Cardiac septum (tissue), 1 donor: ENCODE data around the gene DPH2. TPM values are rescaled to one million over a fixed set of nuclear protein-coding genes. Genes with fewer than 3 reads are reported as not detected.

Experiments used
- DNase-seq: peaks from one replicate; pipeline ENCODE4 v3.0.0-alpha.2; 2020; ENCODE audit warnings: low spot score
- intact Hi-C: fragments of 100-400 bp; cut with DNase I; formaldehyde crosslinking; loops from one replicate; pipeline ENCODE4 v1.14.0; 2022
- total RNA-seq: library from RNA; stranded (reverse); fragmentation: NEBNext Ultra II Directional; extraction: Animal tissue kit (Norgen Biotek cat#: 25700); gene quantifications from one replicate; pipeline ENCODE4 v1.2.1, GENCODE V29; 2021
- donor health status: DM: no; HTN: no; CAD: no.

Gene DPH2
- total RNA-seq, 1 donor from 2014 or later = 15.5 TPM

DNA sequence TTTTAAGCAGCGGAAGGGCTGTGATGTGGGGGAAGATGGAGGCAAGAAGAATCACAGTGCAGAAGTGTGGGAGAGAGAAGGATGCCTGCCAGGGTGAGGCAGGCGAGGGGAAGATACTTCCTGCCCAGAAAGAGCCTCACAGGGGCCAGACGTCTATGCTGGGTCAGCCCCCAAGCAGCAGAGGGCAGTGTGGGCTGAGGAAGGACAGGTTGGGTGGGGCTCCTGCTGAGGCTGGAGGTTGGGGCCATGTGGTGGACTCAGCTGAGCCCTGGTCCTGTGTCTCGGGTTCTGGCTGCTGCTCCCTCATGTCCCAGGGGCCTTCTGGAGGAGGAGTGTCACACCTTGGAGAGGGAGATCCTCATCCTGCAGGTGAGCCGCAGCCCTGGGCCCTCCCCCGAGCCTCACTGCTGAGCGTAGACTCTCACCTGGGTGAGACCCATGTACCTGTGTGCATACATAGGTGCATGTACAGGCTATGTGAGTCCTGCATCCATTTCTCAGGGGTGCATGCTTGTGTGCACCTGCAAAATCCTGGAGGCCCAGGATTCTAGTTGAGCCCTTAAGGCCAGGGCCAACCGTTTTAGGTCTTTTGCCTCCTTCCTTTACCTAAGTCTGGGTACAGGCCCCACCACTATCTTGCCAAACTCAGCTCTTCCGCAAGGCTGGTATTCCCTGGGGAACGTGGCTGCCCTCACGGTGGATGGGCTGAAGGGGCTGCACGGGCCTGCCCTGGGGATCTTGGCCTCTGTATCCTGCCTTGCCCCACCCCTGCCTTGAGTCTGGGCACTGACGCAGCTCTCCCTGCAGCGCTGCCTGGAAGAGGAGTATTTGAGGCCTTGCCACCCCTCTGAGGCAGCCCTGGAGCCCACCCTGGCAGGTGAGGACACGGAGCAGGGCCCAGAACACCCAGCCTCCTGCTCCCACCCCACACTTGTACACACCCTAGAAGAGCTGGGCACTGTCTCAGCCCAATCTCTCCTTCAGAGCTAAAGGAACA is 25.3 kb downstream of the DPH2 start:
- DNase-seq = no peak
- intact Hi-C loops = no loop called here

DNA sequence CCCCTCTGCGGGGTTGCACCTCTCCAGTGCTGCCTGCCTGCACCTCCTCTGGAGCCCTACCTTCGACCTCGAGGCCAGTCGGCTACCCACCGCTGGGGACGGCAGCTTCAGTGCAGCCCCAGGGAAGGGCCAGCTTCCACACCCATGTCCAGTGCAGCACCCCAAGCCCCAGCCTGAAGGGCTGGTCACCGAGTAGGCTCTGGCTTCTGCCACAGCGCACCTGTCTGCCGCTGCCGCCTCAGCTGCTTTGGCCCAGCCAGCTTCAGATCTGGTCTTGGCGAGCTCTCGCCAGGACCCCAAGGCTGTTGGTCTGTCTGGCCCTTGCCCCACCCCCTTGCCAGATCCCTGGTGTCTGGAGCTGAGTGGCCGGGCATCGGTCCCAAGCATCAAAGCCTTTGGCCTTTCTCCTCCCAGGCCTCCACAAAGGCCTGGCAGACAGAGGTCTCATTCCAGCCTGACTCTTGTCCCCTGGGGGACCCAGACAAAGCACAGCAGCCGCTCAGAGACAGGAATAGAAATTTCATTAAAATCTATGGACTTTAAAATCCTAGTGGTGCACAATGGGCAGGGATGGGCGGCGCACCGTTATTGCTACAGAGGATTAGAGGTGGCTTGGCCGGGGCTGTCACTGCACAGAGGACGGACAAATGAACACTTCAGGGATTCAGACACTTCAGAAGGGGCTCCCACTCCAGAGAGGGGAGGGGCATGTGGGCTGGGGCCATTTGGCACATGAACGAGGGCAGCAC is 26.3 kb downstream of the DPH2 start:
- DNase-seq = no peak
- intact Hi-C loops = no loop called here

DNA sequence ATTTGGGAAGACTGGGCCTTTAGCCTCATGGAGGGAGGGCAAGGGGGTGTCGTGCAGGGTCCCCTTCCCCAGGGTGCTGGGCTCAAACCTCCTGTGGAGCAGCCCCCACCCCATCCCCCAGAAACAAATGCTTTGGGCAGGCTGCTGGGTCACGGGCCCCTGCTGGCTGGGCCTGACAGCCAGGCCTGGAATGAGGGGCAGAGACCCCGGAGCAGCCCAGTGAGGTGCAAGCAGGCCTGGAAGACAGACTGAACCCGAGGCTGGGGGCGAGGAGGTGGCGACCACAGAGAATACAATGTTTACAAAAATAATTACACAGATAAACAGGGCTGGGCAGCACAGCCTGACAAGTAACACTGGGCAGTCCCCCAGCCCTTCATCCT is 26.9 kb downstream of the DPH2 start:
- intact Hi-C loops = no loop called here
- no peak for DNase-seq

DNA sequence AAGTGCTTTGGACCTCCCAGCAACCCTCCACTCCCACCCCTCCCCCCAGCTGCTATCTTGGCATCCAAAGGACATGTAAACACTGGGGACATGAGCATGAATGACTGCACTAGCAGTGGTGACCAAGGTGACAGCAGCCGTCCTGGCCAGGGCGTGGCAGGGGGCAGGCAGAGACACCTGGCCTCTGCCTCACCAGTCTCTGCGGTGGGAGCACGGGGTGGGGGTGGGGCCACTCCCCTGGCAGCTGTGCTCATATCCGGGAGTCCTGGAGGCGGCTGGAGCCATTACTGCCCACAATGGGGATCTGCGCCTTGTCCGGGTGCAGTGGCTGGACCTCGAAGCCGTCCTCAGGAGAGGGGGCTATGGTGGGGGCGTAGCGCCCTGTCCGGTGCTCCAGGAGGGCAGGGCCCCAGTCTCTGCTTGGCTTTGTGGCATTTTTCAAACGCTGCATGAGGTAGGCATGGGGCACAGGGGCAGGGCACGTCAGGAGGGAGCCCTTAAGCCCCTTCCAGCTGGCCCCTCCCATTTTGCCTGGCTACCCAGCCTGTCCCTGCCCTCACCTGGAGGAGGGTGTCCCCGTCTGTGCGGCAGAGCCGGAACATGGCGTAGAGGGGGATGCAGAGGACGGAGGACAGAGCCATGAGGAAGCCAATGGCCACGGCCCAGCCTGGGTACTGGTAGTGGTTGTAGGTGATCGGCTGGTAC is 27.6 kb downstream of the DPH2 start:
- no peak for DNase-seq

DNA sequence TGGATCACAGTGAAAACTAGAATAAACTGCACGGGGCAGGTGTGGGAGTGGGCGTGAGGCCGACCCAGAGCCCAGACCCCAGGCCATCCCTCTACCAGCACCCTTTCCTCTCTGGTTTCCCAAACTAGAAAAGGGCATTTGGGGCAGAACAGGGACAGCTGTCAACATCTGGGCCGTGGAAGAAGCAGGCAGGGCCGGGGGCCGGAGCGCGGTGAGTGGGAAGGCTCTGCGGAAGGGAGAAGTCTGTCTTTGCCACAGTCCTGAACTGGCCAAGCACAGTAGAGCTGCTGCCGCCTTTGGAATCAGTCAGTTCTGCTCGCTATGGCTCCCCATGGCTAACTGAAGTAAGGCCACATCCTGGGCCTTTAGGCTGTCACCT is 28.2 kb downstream of the DPH2 start:
- intact Hi-C loops = no loop called here
- DNase-seq = no peak

More for the DNA sequence above, 27.6 kb downstream of the DPH2 start:
- intact Hi-C loops = no loop called here

DNA sequence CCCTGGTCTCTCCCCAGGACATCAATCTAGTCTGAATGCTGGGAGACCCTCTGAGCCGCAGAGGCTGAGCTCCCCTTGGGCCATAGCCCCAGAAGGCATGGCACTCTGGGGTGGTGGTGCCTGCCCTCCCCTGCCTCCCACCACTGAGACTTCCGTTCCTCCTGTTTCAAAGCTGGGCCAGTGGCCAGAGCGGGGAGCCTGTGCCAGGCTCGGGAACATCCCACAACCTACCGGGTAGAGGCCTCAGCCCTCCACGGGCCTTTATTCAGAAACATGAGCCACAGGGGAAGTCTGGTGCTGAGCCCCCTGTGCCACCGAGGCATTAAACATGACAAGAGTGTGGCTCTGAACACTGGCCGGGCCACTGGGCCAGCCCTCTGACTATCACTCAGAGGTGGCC is 29.6 kb downstream of the DPH2 start:
- DNase-seq = no peak
- intact Hi-C loops = no loop called here

DNA sequence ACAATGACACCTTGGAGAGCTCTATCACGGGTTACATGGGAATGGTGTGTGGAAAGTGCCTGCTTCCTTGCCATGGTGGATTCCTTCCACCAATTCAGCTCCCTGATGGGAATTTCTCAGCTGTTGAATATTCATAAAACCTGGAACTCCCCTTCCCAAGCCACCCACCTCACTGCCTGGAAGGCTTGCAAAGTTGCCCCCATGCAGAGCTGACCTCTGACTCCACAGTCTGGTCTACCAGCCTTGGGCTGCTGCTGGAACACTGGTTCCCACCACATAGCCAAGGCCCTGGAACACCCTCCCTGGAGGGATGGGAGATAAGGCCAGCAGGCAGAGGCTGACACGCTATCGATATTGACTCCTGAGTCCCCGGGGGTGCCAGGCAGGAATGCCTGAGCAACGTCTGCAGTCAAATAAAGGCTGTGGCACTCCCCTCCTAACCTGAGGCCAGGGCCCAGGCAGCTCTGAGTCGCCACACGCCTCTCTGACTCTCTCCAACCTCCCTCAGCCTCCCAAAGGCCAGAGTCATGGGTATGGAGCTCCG is 30.4 kb downstream of the DPH2 start:
- no peak for DNase-seq
- intact Hi-C loops = no loop called here

DNA sequence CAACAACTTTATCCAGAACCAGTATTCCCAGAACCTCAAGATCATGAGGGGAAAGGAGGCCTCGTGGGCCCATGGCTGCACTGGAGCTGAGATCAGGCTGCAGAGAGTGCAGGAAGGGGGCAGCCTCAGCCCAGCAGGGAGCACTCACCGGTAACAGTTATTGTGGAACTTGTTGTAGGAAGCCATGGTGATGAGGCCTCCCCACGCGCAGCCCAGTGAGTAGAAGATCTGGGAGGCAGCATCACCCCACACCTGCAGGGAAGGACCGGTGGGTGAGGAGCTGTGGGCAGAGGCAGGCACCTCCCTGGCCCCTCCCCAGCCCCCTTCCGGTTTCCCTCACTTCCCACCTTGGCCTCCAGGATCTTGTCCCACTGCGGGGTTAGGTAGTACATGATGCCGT is 32.4 kb downstream of the DPH2 start:
- DNase-seq = no peak
- intact Hi-C loops = no loop called here

DNA sequence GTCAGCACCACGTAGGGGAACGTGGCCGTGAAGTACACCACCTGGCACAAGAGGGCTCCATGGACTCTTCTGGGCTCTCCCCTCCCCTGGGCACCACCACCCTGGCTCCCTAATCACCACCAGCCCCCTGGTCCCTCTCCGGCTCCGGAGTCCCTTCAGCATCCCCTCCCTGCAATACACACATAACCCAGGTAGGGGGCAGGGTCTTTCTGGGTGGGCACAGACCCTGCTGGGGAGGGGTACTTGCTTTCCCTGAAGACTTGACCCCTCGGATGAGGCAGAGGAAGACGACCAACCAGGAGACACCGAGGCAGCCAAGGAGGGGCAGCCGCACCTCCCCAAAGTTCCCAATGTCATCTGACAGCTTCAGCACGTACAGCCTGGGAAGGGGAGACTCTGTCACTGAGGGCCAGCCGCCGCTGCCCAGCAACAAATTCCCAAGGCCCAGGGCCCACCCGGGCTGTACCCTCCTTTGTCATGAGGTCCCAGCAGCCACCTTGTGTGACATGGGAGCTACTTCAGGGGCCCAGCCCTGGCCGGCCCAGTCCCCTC is 32.9 kb downstream of the DPH2 start:
- intact Hi-C loops = no loop called here
- no peak for DNase-seq

DNA sequence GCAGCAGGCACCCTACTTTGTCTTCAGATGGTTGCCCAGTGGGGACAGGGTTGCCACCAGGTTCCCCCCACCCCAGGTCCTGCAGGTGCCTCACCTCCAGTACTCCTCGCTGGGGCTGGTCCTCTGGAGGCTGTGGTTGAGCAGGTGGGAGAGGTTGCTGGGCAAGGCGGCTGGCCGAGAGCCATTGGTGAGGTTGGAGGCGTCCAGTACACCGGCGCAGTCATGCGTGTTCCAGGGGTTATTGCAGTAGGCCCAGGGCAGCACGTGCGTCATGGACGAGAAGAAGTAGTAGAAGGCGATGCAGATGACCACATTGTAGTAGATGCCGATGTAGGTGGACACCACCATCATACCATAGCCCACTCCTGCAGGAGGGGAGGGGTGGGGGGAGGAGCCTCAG is 38.4 kb downstream of the DPH2 start:
- intact Hi-C loops = no loop called here
- DNase-seq = no peak

DNA sequence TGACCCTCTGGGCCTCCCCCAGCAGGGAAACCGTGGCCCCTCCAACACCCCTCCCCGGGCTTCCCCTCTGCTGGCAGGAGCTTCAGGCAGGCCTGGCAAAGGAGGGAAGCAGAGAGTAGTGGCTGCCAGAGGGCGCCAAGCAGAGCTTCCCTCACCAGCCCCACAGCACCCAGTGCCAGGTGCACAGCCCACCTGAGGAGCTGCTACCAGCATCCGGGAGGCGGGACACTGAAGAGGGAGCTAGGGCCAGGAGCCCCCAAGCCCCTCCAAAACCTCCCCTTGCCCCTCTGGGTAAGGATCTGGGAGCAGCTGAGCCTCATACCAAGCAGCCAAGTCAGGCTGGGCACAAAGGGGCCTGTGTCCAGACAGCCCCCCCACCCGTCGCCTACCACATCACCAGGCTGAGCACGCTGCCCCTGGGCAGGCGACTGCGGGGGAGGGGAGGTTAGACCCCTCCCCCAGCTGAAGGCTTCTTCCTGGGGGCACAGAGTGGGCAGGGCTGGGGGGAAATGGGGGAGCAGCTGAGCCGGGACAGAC is 41.2 kb downstream of the DPH2 start:
- no peak for DNase-seq
- intact Hi-C loops = no loop called here

DNA sequence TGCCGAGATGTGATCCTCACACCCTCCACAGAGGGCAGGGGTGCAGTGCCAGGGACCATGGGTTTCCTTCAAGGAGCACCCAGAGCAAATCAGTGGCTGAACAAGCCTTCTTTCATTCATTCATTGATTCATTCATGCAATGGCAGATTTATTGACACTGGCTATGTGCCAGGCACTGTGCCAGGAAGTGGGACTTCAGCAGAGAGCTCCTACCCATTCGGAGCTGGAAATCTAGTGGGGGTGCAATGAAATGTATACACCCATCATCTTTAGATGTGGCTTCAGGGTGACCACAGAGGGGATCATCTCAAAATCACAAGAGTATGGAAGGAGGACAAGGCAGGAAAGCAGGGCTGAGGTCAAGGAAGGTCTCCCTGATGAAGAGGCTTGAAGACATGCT is 42.6 kb downstream of the DPH2 start:
- intact Hi-C loops = no loop called here
- DNase-seq = no peak

DNA sequence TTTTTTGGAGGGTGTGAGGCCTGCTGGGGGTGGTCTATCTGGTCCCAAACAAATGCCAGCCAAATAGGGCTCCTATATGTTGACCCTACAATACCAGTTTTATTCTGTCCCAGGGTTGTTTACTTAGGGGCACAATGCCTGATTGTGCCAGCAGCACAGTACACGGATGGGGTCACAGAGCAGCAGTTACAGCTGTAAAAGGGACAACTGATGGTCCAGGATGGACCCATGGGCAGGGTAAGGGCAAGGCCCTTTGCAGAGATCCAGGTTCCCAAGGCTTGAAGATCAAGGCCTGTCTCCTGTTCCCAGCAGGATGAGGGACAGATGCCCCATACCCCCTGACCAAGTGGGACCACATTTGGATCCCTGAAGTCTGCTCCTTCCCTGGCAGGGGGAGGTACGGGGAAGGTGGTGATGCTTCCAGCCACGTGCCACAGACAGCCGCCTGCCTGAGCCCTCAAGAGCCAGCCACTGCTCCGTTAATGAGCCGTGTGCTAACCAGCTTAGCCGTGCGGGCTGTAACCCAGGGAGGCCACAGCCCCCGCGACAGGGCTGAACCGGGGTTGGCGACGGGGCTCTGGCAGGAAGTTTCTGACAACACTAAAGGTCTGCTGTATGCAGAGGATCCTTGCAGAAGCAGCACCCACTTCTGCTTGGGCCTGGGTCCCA is 43.3 kb downstream of the DPH2 start:
- DNase-seq = no peak
- intact Hi-C loops = no loop called here

DNA sequence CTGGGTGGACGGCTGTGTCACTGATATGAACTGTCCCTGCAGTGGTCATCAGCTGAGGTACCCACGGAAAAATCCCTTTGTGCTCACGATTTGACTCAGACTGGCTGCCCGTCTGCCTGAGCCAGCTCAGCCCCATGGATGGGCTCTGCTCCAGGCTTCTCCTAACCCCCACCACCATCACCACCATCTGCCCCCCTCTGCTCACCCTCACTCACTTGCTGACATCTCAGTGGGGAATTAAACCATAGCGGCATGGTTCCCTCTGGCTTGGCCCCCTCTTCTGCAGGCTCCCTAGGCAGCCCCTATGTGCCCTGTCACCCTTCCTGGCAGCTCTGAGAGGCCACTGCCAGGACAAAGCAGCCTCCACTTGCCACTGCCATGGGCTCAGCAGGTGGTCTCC is 44.1 kb downstream of the DPH2 start:
- DNase-seq = no peak
- intact Hi-C loops = no loop called here

DNA sequence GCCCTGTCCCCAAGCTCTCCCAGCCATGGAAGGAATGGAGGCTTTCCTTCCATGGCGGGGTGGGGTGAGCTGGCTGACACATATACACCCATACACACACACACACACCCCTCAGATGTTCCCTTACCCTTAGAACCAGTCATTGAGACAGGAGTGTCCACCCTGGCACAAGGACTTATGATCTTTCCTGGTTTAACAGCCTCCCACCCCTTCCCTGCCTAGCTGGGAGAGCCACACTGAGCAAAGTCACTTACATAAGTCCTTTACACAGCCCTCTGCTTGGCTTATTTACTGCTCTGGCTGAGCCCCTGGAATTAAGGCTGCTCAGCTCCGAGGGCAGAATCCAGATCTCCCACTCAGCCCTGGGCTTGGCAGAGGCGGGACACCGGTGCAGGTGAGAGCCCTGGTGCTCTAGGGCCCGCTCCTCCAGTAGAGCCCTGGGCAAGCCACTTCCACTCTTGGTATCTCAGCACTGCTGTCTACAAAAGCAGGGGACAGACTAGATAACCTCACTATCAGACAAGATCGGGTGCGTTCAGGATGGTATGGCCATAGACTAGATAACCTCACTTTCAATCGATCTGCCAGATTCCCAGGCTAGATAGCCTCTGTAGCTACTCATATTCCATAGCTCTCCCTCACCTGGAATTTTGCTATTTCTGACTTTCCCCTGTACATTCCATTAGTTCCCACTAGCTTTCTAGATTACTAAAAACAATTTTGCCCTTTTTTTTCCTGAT is 44.7 kb downstream of the DPH2 start:
- intact Hi-C loops = no loop called here
- DNase-seq = no peak

DNA sequence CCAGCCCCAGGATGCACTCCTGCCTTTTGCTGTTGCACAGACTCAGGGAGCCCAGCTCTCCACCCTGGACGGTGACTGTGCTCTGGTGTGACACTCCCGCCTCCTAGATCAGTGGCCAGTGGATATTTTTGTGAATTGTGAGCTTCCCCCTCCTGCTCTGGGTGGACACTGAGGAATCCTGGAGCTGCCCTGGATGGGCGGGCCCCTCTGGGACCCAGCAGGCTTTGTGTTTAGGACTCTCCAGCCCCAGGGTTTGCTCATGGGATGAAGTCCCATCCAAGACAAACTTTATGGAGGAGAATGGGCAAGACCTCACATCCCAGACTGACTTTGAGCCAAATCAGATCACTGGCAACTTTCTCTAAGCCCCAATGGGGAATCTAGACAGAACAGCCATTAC is 45.4 kb downstream of the DPH2 start:
- DNase-seq = no peak
- intact Hi-C loops = no loop called here

DNA sequence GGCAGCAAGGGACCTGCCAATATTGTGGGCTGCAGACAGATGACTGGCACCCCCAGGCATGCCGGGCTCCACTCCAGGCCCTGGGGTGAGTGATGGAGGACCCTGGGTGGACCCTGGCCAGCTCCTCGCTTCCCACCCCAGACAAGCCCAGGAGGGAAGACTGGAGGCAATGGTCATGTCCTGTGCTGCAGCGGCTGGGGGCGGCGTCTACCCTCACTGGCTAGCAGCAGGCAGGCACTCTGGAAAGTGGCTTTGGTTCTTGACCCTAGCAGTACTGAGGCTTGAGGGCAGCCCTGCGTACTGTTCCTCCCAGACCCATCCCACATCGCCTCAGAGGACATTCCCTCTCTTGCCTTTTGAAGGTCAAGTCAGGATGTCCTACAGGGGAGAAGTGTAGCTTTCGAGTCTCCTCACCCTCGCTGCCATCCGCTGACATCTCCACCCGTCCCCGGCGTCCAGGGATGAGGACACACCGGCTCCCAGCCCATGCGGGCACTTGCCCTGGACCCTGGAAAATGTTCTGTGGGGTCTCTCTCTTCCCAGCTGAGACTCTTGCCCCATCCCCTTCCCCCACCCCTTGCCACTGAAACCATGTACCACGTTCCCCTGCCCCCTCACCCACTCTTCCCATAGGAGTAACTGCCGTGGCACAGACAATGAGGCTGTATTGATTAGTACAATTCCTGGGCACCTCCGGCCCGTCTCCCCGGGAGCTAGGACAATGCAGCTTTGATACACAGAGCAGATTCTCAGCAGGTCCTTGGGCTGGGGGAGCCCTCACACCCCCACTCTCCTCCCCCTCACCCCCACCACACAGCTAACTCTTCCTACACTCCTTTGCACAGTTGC is 46.5 kb downstream of the DPH2 start:
- no peak for DNase-seq
- intact Hi-C loops = no loop called here
